AG09319 (cell line): ENCODE measurements around the gene RC3H1.
"Not testable (repeated sequence)": the region's sequence is repeated elsewhere in the genome, so short reads cannot be mapped to it uniquely, and the experiment has no call there.

ENCODE experiments used
- DNase-seq: peaks from one replicate; pipeline ENCODE4 v3.0.0-alpha.2; 2010; ENCODE audit warnings: low read depth; ENCODE audit errors: extremely low read depth
- CTCF ChIP-seq: IDR thresholded peaks from 2 replicates; pipeline ENCODE4 v1.5.1; 2011; ENCODE audit warnings: low read depth, mild to moderate bottlenecking, inconsistent platforms, low read length, moderate library complexity

RC3H1 gene

GRCh38 chr1:174053826-174054225 lies 31.7 kb upstream of the RC3H1 start:
- no peak for TF ChIP-seq CTCF
- no peak for DNase-seq

GRCh38 chr1:174052621-174053020 lies 30.5 kb upstream of the RC3H1 start:
- TF ChIP-seq CTCF: no peak
- DNase-seq: no peak

GRCh38 chr1:174051956-174052355 lies 29.8 kb upstream of the RC3H1 start:
- no peak for TF ChIP-seq CTCF

GRCh38 chr1:174049514-174049913 lies 27.4 kb upstream of the RC3H1 start:
- TF ChIP-seq CTCF: no peak
- DNase-seq: no peak

More at GRCh38 chr1:174051956-174052355, 29.8 kb upstream of the RC3H1 start:
- no peak for DNase-seq

- TF ChIP-seq CTCF: no peak
These were observed 22.5 kb upstream of the RC3H1 start for GRCh38 chr1:174044418-174045222.

GRCh38 chr1:174042509-174042908 lies 20.4 kb upstream of the RC3H1 start:
- not testable (repeated sequence) for DNase-seq

More at GRCh38 chr1:174044418-174045222, 22.5 kb upstream of the RC3H1 start:
- no peak for DNase-seq

- TF ChIP-seq CTCF: no peak
These were observed 19.2 kb upstream of the RC3H1 start for GRCh38 chr1:174041369-174041768.

GRCh38 chr1:174040387-174040786 lies 18.2 kb upstream of the RC3H1 start:
- peak; percentile 44 for DNase-seq
- TF ChIP-seq CTCF: no peak

More at GRCh38 chr1:174041369-174041768, 19.2 kb upstream of the RC3H1 start:
- no peak for DNase-seq
